IMR-90 (cell line): ENCODE data around the gene DAAM1.

Source experiments
- CEBPB ChIP-seq: IDR thresholded peaks from 2 replicates; pipeline ENCODE4 v1.6.1; 2012; ENCODE audit warnings: low read depth, low read length, improper control_type of control experiment
- CHD1 ChIP-seq: IDR thresholded peaks from 2 replicates; pipeline ENCODE4 v1.6.1; 2012; ENCODE audit warnings: low read depth, low read length, improper control_type of control experiment
- FOS ChIP-seq: fragments of 150-350 bp; IDR thresholded peaks from 2 replicates; pipeline ENCODE4 v1.6.1; 2016; ENCODE audit warnings: low read depth, low read length
- MAFK ChIP-seq: IDR thresholded peaks from 2 replicates; pipeline ENCODE4 v1.6.1; 2012; ENCODE audit warnings: low read depth, low read length, improper control_type of control experiment
- POLR2A ChIP-seq: IDR thresholded peaks from 2 replicates; pipeline ENCODE4 v1.6.1; 2012; ENCODE audit warnings: mild to moderate bottlenecking, low read depth, low read length
- RAD21 ChIP-seq: IDR thresholded peaks from 2 replicates; pipeline ENCODE4 v1.6.1; 2012; ENCODE audit warnings: low read length, improper control_type of control experiment
- RFX5 ChIP-seq: IDR thresholded peaks from 2 replicates; pipeline ENCODE4 v1.8.0; 2012; ENCODE audit warnings: low read depth, mild to moderate bottlenecking, low read length, moderate library complexity
- SMC3 ChIP-seq: fragments of 150-350 bp; IDR thresholded peaks from 2 replicates; pipeline ENCODE4 v1.6.1; 2016; ENCODE audit warnings: low read depth, mild to moderate bottlenecking, antibody characterized with exemption, low read length, moderate library complexity
- TF ChIP-seq, protein P1 (sequence below): conservative IDR thresholded peaks from 2 replicates; pipeline ENCODE4 v1.5.1; 2012; ENCODE audit warnings: mild to moderate bottlenecking, low read depth, low read length, improper control_type of control experiment
- TF ChIP-seq, protein P2 (sequence below): fragments of 150-350 bp; IDR thresholded peaks from 2 replicates; pipeline ENCODE4 v1.6.1; 2016; ENCODE audit warnings: low read depth, mild to moderate bottlenecking, low read length, moderate library complexity, borderline replicate concordance
- TF ChIP-seq, protein P3 (sequence below): fragments of 150-350 bp; IDR thresholded peaks from 2 replicates; pipeline ENCODE4 v1.6.1; 2017; ENCODE audit warnings: mild to moderate bottlenecking, antibody characterized with exemption, low read length, low read depth

DNA sequence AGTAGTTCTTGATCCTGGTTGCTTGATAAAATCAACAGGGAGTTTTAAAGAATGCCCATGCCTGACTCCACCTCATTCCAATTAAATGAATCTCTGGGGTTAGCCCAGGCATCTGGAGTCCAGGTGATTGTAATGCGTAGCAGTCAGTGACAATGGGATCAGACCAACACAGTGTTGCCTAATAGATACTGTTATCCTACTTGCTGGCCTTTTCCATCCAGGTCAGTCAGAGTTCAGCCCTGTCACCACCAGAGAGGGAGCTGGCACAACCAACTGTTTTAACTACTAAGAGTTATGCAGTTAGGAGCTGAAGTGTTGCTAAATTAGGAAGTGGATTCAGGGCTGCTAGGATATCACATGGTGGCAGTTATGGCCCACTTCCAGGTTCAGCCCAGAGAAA, 169.6 kb downstream of the DAAM1 start:
- TF ChIP-seq, protein P1, sequence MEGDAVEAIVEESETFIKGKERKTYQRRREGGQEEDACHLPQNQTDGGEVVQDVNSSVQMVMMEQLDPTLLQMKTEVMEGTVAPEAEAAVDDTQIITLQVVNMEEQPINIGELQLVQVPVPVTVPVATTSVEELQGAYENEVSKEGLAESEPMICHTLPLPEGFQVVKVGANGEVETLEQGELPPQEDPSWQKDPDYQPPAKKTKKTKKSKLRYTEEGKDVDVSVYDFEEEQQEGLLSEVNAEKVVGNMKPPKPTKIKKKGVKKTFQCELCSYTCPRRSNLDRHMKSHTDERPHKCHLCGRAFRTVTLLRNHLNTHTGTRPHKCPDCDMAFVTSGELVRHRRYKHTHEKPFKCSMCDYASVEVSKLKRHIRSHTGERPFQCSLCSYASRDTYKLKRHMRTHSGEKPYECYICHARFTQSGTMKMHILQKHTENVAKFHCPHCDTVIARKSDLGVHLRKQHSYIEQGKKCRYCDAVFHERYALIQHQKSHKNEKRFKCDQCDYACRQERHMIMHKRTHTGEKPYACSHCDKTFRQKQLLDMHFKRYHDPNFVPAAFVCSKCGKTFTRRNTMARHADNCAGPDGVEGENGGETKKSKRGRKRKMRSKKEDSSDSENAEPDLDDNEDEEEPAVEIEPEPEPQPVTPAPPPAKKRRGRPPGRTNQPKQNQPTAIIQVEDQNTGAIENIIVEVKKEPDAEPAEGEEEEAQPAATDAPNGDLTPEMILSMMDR = no peak
- TF ChIP-seq RAD21 (no peak), RFX5 (no peak), POLR2A (no peak), CEBPB (peak; percentile 65), MAFK (no peak), FOS (no peak), CHD1 (no peak), SMC3 (no peak)
- TF ChIP-seq, protein P2, sequence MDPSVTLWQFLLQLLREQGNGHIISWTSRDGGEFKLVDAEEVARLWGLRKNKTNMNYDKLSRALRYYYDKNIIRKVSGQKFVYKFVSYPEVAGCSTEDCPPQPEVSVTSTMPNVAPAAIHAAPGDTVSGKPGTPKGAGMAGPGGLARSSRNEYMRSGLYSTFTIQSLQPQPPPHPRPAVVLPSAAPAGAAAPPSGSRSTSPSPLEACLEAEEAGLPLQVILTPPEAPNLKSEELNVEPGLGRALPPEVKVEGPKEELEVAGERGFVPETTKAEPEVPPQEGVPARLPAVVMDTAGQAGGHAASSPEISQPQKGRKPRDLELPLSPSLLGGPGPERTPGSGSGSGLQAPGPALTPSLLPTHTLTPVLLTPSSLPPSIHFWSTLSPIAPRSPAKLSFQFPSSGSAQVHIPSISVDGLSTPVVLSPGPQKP = no peak
- TF ChIP-seq, protein P3, sequence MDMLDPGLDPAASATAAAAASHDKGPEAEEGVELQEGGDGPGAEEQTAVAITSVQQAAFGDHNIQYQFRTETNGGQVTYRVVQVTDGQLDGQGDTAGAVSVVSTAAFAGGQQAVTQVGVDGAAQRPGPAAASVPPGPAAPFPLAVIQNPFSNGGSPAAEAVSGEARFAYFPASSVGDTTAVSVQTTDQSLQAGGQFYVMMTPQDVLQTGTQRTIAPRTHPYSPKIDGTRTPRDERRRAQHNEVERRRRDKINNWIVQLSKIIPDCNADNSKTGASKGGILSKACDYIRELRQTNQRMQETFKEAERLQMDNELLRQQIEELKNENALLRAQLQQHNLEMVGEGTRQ = no peak
